Epithelial cell of proximal tubule (primary cell): ENCODE data around the gene SRRM2. TPM values are rescaled to one million over a fixed set of nuclear protein-coding genes. Genes with fewer than 3 reads are reported as not detected.

ENCODE experiments used
- DNase-seq: peaks from one replicate; pipeline ENCODE4 v3.0.0-alpha.2; 2011; ENCODE audit warnings: low read depth
- H3K4me3 ChIP-seq: 2 replicates; pipeline ENCODE4 v1.5.1; 2011; ENCODE audit warnings: low read depth, mild to moderate bottlenecking, low read length
- CTCF ChIP-seq: conservative IDR thresholded peaks from 2 replicates; pipeline ENCODE4 v1.5.1; 2012; ENCODE audit warnings: low read depth, mild to moderate bottlenecking, low read length
- total RNA-seq: library from RNA; depleted of rRNA; stranded (reverse); fragments of >200 nt; gene quantifications from 2 replicates; pipeline ENCODE4 v1.2.3, GENCODE V29; 2015

Gene SRRM2
- total RNA-seq, 1 donor from 2014 or later = 91.6 TPM

- TF ChIP-seq CTCF = no peak
- DNase-seq = no peak
- no peak overlapping the region for H3K4me3 ChIP-seq
Observed at GRCh38 chr16:2706611-2707311, 45.7 kb upstream of the SRRM2 start.

GRCh38 chr16:2707368-2708289, 44.8 kb upstream of the SRRM2 start:
- H3K4me3 ChIP-seq = no peak overlapping the region
- TF ChIP-seq CTCF = no peak
- no peak for DNase-seq

GRCh38 chr16:2708290-2708639, 44.2 kb upstream of the SRRM2 start:
- no peak overlapping the region for H3K4me3 ChIP-seq
- no peak for TF ChIP-seq CTCF
- no peak for DNase-seq

- no peak for TF ChIP-seq CTCF
- no peak overlapping the region for H3K4me3 ChIP-seq
- no peak for DNase-seq
Observed at GRCh38 chr16:2708955-2709587, 43.4 kb upstream of the SRRM2 start.

GRCh38 chr16:2709588-2709984, 42.9 kb upstream of the SRRM2 start:
- no peak for TF ChIP-seq CTCF
- no peak overlapping the region for H3K4me3 ChIP-seq
- no peak for DNase-seq

- TF ChIP-seq CTCF = no peak
- no peak for DNase-seq
- H3K4me3 ChIP-seq = no peak overlapping the region
Observed at GRCh38 chr16:2710021-2710710, 42.3 kb upstream of the SRRM2 start.
